Ureter (tissue), 1 donor: ENCODE results near the gene CENPA. TPM values are rescaled to one million over a fixed set of nuclear protein-coding genes. Genes with fewer than 3 reads are reported as not detected.
"Not testable (repeated sequence)": the region's sequence is repeated elsewhere in the genome, so short reads cannot be mapped to it uniquely, and the experiment has no call there.

Experiments used
- DNase-seq: peaks from one replicate; pipeline ENCODE4 v3.0.0-alpha.2; 2020; ENCODE audit warnings: low spot score
- total RNA-seq: library from RNA; stranded (reverse); gene quantifications from one replicate; pipeline ENCODE4 v1.2.4, GENCODE V29; 2023
- donor health status: DM: yes; HTN: yes; CAD: no.

Gene CENPA
- total RNA-seq, 1 donor from 2014 or later, result 0.26 TPM

- not testable (repeated sequence) for DNase-seq
Measured at GRCh38 chr2:26760991-26761390, 24.9 kb upstream of the CENPA start.

GRCh38 chr2:26763019-26763418 is 22.8 kb upstream of the CENPA start:
- DNase-seq, result no peak

GRCh38 chr2:26764078-26764887 is 21.6 kb upstream of the CENPA start, which contains the start of gene SLC35F6:
Gene SLC35F6, plus strand, starts transcription at chr2:26764284. Its CDS starts 66 bp downstream, at chr2:26764350.
- peak; percentile 84 for DNase-seq

- DNase-seq, result no peak
Measured at GRCh38 chr2:26764906-26765305, 20.9 kb upstream of the CENPA start.

GRCh38 chr2:26765475-26766200 is 20.2 kb upstream of the CENPA start:
- no peak for DNase-seq

- DNase-seq, result no peak
Measured at GRCh38 chr2:26767129-26767528, 18.7 kb upstream of the CENPA start.

GRCh38 chr2:26767894-26768487 is 17.9 kb upstream of the CENPA start:
- DNase-seq, result no peak

GRCh38 chr2:26768759-26769088 is 17.1 kb upstream of the CENPA start:
- DNase-seq, result no peak

GRCh38 chr2:26769089-26769761 is 16.6 kb upstream of the CENPA start:
- peak; percentile 83 for DNase-seq

- peak; percentile 84 for DNase-seq
Measured at GRCh38 chr2:26770986-26771586, 14.8 kb upstream of the CENPA start.

- peak; percentile 92 for DNase-seq
Measured at GRCh38 chr2:26772064-26773001, 13.5 kb upstream of the CENPA start.

- no peak for DNase-seq
Measured at GRCh38 chr2:26776195-26776800, 9.6 kb upstream of the CENPA start.

GRCh38 chr2:26778098-26778497 is 7.8 kb upstream of the CENPA start:
- DNase-seq, result no peak

GRCh38 chr2:26778507-26778906 is 7.3 kb upstream of the CENPA start:
- no peak for DNase-seq

- DNase-seq, result no peak
Measured at GRCh38 chr2:26780203-26780760, 5.6 kb upstream of the CENPA start.

GRCh38 chr2:26782876-26783704 is 2.8 kb upstream of the CENPA start:
- DNase-seq, result no peak

- no peak for DNase-seq
Measured at GRCh38 chr2:26784570-26785234, 1.2 kb upstream of the CENPA start.
